Kidney epithelial cell (primary cell): ENCODE measurements around the gene CEND1. TPM values are rescaled to one million over a fixed set of nuclear protein-coding genes. Genes with fewer than 3 reads are reported as not detected.

Experiments
- DNase-seq: peaks from one replicate; pipeline ENCODE4 v3.0.0-alpha.2; 2010; ENCODE audit warnings: low read depth
- H3K27me3 ChIP-seq: 2 replicates; pipeline ENCODE4 v1.6.0; 2011; ENCODE audit warnings: low read length; ENCODE audit not compliant: control insufficient read depth, insufficient read depth
- H3K36me3 ChIP-seq: 2 replicates; pipeline ENCODE4 v1.5.1; 2011; ENCODE audit warnings: low read length; ENCODE audit not compliant: control insufficient read depth, insufficient read depth
- H3K4me3 ChIP-seq: 2 replicates; pipeline ENCODE4 v1.5.1; 2011; ENCODE audit warnings: low read depth, mild to moderate bottlenecking, control low read depth, low read length
- CTCF ChIP-seq: IDR thresholded peaks from 2 replicates; pipeline ENCODE4 v1.5.1; 2011; ENCODE audit warnings: mild to moderate bottlenecking, moderate library complexity, low read length, control low read depth, inconsistent platforms; ENCODE audit not compliant: insufficient read depth, poor library complexity, severe bottlenecking
- total RNA-seq: library from RNA; depleted of rRNA; stranded (reverse); fragments of >200 nt; gene quantifications from 2 replicates; pipeline ENCODE4 v1.2.3, GENCODE V29; 2015

The CEND1 gene
- total RNA-seq, 1 donor from 2014 or later, result 0.25 TPM

GRCh38 chr11:821512-822371 is 31.9 kb upstream of the CEND1 start:
- TF ChIP-seq CTCF, result no peak
- H3K36me3 ChIP-seq, result peaks cover 4% of the 10 kb centered on the region
- no peaks in the 10 kb centered on the region for H3K27me3 ChIP-seq
- DNase-seq, result no peak
- no peak overlapping the region for H3K4me3 ChIP-seq

GRCh38 chr11:820655-821511 is 31.0 kb upstream of the CEND1 start:
- TF ChIP-seq CTCF, result no peak
- Histone ChIP-seq H3K27me3 (no peaks in the 10 kb centered on the region), H3K36me3 (peaks cover 4% of the 10 kb centered on the region), H3K4me3 (peak overlapping the region; percentile 85)
- DNase-seq, result no peak

- Histone ChIP-seq H3K27me3 (no peaks in the 10 kb centered on the region), H3K4me3 (peak overlapping the region; percentile 85), H3K36me3 (peaks cover 3% of the 10 kb centered on the region)
- no peak for DNase-seq
- TF ChIP-seq CTCF, result no peak
Observed at GRCh38 chr11:819943-820649, 30.2 kb upstream of the CEND1 start.

- Histone ChIP-seq H3K4me3 (peak overlapping the region; percentile 85), H3K36me3 (peaks cover 3% of the 10 kb centered on the region), H3K27me3 (no peaks in the 10 kb centered on the region)
- no peak for TF ChIP-seq CTCF
- DNase-seq, result no peak
Observed at GRCh38 chr11:819129-819931, 29.4 kb upstream of the CEND1 start.

GRCh38 chr11:818396-819128 is 28.7 kb upstream of the CEND1 start, which contains the start of gene PNPLA2:
PNPLA2 (plus strand) TSS chr11:818914; CDS start chr11:819719, 805 bp downstream.
- Histone ChIP-seq H3K36me3 (peaks cover 3% of the 10 kb centered on the region), H3K4me3 (peak within 1 kb of the TSS; percentile 85), H3K27me3 (no peaks in the 10 kb centered on the region)
- no peak for DNase-seq
- TF ChIP-seq CTCF, result no peak
